HG03025 (cell line): ENCODE data around the gene RAB6A.
"Not testable (repeated sequence)": the region's sequence is repeated elsewhere in the genome, so short reads cannot be mapped to it uniquely, and the experiment has no call there.

ENCODE experiments used
- ATAC-seq: cut with Tn5 transposase; IDR thresholded peaks from one replicate; pipeline ENCODE4 v1.9.1; 2021; ENCODE audit warnings: mild to moderate bottlenecking, moderate library complexity; ENCODE audit not compliant: unreplicated experiment, low FRiP score

Gene RAB6A

DNA sequence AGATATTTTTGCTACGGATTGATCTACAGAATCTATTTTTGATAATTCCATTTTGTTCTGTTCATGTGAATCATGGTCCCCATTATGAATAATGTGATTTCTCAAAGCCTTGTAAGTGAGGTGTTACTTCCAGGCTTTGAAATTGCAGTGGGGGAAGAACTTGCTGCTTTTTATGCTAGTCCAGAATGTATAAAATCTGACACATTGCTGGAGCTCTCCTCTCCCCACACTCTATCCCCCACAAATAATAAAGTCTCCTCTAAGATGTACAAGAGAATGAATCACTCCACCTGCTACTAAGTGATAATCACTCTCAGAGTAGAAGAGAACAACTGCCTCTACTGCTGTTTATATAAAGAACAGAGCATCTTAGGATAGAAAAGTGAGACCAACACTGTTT is 5.9 kb upstream of the RAB6A start:
- ATAC-seq = no peak

- ATAC-seq = no peak
Observed at GRCh38 chr11:73762732-73763131, 1.9 kb upstream of the RAB6A start.

DNA sequence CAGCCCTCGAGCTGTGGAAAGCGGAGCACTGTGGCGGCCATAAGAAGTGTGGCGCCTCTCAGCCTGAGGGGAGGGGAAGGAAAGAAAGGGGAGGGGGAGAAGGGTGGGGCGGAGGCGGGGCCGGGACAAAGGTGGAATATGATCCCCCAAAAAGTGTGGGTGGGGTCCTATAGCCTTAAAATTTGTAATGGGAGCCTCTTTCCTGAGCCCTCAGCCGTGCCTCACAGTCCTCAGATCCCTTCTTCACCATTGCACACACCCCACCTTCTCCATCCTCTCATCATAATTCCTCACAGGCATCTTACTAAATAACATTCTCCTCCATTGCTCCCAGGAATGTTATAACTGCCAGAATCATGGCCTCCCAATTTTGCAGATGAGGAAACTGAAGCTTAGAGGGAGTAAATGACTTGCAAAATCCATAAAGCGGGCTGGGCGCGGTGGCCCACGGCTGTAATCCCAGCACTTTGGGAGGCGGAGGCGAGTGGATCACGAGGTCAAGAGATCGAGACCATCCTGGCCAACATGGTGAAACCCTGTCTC is 600 bp upstream of the RAB6A start:
- ATAC-seq = peak; percentile 4

- peak; percentile 5 for ATAC-seq
Observed at GRCh38 chr11:73760135-73760678, 667 bp downstream of the RAB6A start.

DNA sequence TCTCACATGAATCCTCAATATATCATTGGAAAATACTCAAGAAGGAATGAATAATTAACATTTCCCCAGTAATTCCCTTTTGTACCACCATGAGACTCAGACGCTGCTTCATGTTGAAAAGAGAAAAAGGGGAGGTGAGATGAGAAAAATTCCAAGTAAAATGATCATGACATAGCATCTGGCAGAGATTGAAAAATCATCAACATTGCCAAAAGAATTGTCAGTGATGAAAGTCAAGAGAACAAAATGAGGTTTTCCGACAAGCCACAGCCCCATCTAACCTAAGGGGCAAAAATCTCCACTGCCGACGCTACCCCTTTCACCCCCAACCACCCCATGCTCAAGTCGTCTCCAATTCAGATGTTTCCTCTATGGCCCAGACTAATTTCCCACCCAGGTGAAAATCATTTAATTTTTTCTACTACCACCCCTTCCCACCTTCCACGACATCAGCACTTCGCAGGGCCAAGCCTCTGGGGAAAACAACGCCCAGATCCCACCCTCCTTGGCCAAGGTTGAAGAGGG is 1.2 kb downstream of the RAB6A start:
- ATAC-seq = no peak

- no peak for ATAC-seq
Observed at GRCh38 chr11:73758451-73758850, 2.4 kb downstream of the RAB6A start.

DNA sequence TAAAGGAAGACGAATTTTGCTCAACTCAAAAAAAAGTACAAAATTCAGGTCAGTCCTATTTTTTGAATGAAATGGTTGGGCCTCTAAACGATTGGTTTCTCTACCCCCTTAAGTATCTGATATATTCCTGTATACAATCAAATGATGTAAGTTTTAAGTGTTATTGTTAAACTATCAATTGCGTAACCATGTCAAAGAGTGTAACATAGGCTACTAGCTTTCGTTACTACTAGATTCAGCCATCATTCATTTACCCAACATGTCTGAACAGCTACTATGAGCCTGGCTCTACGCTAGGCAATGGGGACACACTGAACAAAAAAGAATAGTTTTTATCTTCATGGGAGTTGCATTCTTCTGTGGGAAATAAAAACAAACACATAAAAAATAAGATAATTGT is 3.3 kb downstream of the RAB6A start:
- ATAC-seq = no peak

- ATAC-seq = no peak
Observed at GRCh38 chr11:73755670-73756069, 5.2 kb downstream of the RAB6A start.

- ATAC-seq = no peak
Observed at GRCh38 chr11:73753938-73754337, 6.9 kb downstream of the RAB6A start.

GRCh38 chr11:73752903-73753302 is 8.0 kb downstream of the RAB6A start:
- no peak for ATAC-seq

GRCh38 chr11:73752216-73752867 is 8.5 kb downstream of the RAB6A start:
- ATAC-seq = no peak

DNA sequence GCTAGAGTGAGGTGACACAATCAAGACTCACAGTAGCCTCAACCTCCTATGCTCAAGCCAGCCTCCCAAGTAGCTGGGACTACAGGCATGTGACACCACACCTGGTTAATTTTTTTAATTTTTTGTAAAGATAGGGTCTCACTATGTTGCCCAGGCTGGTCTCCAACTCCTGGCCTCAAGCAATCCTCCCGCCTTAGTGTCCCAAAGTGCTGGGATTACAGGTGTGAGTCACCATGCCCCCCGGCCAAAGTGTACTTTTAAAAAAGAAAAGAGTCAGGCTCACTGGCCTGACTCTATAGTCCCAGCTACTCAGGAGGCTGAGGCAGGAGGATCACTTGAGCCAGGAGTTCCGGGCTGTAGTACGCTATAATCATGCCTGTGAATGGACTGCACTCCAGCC is 10.0 kb downstream of the RAB6A start:
- not testable (repeated sequence) for ATAC-seq

GRCh38 chr11:73750228-73750627 is 10.6 kb downstream of the RAB6A start:
- ATAC-seq = no peak

- ATAC-seq = no peak
Observed at GRCh38 chr11:73749118-73749517, 11.8 kb downstream of the RAB6A start.

GRCh38 chr11:73748300-73748699 is 12.6 kb downstream of the RAB6A start:
- no peak for ATAC-seq

DNA sequence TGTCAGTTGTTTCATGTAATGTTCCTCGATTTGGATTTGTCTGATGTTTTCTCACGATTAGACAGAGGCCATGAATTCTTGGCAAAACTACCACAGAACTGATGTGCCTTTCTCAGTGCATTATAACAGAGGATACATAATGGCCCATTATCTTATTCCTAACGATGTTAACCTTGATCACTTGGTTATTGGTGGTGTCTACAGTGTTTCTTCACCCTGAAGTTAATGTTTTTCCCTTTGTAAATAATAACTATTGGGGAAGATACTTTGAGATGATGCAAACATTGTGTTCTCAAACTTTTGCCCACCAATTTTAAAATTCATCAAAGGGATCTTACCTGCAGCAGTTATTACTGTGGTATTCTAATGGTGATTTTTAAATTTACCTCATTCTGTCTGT is 13.1 kb downstream of the RAB6A start:
- no peak for ATAC-seq

DNA sequence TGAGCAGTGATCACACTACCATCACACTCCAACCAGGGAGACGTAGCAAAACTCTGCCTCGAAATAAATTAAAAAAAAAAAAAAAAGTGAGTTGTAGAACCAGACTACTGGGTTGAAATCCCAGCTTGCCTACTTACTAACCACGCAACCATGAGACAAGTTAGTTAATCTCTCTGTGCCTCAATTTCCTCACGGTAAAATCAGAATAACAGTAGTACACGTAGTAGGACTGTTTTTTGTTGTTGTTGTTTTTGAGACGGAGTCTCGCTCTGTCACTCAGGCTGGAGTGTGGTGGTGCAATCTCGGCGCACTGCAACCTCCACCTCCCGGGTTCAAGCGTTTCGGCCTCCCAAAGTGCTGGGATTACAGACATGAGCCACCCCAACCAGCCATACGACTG is 14.2 kb downstream of the RAB6A start:
- ATAC-seq = no peak

DNA sequence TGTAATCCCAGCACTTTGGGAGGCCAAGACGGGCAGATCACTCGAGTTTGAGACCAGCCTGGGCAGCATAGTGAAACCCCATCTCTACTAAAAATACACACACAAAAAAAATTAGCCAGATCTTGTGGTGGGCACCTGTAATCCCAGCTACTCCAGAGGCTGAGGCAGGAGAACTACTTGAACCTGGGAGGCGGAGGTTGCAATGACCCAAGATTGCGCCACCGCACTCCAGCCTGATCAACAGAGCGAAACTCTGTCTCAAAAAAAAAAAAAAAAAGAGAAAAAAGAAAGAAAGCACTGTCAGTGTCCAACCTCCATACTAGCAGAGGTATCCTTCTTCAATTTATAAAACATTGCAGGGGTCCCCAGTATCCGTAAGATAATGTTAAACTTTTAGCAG is 17.8 kb downstream of the RAB6A start:
- ATAC-seq = no peak

DNA sequence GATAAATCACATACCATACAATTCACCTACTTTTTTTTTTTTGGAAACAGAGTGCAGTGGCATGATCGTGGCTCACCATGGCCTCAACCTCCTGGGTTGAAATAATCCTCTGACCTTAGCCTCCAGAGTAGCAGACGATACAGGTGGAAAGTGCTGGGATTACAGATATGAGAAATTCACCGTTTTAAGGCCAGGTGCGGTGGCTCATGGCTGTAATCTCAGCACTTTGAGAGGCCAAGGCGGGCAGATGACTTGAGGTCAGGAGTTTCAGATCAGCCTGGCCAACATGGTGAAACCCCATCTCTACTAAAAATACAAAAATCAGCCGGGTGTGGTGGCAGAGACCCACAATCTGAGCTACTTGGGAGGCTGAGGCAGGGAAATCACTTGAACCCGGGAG is 24.9 kb downstream of the RAB6A start:
- ATAC-seq = not testable (repeated sequence)

DNA sequence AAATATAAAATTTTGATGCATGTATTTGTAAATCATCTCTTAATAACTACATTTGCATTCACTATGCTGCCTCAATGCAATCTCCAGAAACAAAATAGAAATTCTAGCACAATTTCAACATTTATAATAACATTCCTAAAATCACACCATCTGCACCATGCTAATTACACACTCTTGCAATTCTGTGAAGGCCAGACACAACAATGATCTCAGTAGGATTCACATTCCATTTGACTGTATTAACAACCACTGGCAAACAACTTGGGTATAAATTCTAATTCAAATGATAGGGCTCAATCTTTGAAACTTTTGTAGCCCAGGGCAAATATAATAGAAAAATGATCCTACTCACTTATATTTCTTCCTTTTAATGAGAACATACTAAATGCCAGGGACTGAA is 25.9 kb downstream of the RAB6A start:
- no peak for ATAC-seq

DNA sequence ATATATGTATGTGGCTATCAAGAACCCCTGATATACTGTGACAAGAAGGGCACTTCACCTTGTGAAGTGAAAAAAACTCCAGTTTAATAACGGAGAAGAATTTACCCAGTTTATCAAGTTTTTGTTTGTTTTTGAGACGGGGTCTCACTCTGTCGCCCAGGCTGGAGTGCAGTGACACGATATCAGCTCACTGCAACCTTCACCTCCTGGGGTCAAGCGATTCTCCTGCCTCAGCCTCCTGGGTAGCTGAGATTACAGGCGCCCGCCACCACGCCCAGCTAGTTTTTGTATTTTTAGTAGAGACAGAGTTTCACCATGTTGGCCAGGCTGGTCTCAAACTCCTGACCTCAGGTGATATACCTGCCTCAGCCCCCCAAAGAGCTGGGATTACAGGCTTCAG is 26.9 kb downstream of the RAB6A start:
- not testable (repeated sequence) for ATAC-seq

DNA sequence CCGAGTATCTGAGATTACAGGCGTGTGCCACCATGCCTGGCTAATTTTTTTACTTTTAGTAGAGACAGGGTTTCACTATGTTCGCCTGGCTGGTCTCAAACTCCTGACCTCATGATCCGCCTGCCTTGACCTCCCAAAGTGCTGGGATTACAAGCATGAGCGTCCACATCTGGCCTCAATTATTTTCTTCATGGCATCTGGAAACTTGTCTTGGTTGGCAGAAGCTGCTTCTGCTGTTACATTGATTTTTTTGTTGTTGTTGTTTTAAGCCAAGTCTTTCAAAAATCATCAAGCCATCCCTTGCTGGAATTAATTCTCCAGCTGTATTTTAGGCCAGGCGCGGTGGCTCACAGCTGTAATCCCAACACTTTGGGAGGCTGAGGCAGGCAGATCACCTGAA is 27.9 kb downstream of the RAB6A start:
- not testable (repeated sequence) for ATAC-seq
